ENCODE results near the gene CBX3.
"Not testable (repeated sequence)": the region's sequence is repeated elsewhere in the genome, so short reads cannot be mapped to it uniquely, and the experiment has no call there.

Gene CBX3

DNA sequence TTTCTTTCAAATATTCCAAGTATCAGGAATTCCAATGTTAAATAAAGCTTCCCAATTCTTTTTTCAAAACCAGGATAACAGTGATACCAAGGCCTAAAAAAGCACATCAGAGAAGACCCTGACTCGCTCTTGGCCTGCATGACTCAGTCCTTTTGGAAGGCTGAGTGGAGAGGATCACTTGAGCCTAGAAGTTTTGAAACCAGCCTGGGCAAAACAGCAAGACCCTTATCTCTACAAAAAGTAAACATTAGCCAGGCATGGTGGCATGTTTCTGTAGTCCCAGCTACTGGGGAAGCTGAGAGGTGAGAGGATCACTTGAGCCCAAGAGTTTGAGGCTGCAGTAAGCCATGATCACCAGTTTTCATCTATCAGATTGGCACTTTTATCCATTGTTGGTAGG lies 30.9 kb upstream of the CBX3 start:
- DNase-seq (ENCODE audit: low read depth), result no peak

DNA sequence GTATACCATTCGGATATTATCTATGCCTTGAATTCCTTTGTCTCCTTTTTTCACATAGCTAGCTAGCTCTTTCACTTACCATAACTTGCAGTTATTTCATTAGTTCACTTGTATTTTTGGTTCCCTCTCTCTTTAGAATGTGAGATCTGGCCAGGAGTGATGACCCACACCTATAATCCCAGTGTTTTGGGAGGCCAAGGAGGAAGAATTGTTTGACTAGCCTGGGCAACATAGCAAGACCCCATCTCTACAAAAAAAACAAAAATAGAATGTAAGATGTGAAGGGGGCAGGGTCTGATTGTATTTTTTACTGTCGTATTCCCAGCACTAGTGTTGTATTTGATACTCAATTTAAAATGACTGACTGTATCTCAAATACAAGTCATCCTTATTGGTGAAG lies 29.9 kb upstream of the CBX3 start:
- no peak for DNase-seq (ENCODE audit: low read depth)

DNA sequence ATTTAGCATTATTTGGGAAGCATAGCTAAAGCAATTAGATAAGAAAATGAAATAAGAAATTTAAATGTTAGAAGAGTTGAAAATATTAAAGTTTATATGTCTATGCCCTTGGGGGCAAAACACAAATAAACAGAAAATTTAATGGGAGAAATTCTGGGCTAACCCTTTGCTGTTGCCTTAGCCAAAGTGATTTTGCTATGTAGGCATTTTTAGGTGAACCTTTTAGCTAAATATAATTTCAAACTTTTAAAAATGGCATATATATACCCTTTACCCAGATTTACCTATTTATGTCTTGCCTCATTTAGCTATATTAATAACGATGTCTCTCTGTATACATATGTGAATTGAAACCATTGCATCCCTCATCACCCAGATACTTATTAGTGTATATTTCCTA lies 29.5 kb upstream of the CBX3 start:
- DNase-seq (ENCODE audit: low read depth), result no peak

DNA sequence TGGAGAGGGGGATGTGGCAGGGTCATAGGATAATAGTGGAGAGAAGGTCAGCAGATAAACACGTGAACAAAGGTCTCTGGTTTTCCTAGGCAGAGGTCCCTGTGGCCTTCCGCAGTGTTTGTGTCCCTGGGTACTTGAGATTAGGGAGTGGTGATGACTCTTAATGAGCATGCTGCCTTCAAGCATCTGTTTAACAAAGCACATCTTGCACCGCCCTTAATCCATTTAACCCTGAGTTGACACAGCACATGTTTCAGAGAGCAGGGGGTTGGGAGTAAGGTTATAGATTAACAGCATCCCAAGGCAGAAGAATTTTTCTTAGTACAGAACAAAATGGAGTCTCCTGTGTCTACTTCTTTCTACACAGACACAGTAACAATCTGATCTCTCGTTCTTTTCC lies 25.6 kb upstream of the CBX3 start:
- not testable (repeated sequence) for DNase-seq (ENCODE audit: low read depth)

DNA sequence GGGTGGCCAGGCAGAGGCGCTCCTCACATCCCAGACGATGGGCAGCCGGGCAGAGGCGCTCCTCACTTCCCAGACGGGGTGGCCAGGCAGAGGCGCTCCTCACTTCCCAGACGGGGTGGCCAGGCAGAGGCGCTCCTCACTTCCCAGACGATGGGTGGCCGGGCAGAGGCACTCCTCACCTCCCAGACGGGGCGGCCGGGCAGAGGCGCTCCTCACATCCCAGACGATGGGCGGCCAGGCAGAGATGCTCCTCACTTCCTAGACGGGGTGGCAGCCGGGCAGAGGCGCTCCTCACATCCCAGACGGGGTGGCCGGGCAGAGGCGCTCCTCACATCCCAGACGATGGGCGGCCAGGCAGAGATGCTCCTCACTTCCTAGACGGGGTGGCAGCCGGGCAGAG lies 24.8 kb upstream of the CBX3 start:
- not testable (repeated sequence) for DNase-seq (ENCODE audit: low read depth)

DNA sequence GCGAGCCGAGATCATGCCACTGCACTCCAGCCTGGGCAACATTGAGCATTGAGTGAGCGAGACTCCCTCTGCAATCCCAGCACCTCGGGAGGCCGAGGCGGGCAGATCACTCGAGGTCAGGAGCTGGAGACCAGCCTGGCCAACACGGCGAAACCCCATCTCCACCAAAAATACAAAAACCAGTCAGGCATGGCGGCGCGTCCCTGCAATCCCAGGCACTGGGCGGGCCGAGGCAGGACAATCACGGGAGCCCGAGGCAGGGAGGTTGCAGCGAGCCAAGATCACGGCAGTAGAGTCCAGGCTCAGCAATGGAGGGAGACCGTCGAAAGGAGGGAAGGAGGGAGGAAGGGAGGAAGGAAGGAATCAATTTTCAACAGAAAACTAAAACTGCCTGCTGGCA lies 24.3 kb upstream of the CBX3 start:
- not testable (repeated sequence) for DNase-seq (ENCODE audit: low read depth)

DNA sequence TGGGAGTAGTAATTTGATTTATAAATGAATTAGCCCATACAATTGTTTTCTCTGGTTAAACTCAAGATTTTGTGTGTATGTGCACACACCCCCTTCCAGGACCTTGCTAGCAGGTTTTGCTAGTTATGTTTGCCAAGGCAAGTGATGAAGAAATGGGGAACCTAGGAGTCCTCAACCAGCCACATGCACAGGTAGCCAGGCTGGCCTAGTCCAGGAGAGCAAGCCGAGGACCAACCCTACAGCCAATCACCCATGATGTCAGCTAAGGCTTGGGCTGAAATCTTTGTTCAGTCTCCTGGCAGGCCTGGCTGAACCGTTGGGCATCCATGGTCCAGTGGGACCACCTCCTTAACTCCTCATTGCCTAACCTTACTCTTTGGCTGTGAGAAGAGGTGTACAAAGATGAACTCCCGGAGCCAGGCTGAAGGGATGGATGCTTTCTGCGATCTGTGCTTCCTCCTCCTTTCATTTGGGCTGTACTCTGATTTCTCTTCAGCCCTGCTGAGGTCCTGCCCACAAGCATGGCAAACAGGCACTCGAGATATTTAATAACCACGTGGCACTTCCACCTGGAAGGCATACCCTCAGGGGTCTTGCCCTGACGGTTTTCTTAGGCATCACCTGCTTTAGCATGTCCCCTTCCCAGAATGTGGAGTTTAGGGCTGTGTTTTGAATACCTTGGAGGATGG lies 23.1 kb upstream of the CBX3 start:
- DNase-seq (ENCODE audit: low read depth), result no peak

DNA sequence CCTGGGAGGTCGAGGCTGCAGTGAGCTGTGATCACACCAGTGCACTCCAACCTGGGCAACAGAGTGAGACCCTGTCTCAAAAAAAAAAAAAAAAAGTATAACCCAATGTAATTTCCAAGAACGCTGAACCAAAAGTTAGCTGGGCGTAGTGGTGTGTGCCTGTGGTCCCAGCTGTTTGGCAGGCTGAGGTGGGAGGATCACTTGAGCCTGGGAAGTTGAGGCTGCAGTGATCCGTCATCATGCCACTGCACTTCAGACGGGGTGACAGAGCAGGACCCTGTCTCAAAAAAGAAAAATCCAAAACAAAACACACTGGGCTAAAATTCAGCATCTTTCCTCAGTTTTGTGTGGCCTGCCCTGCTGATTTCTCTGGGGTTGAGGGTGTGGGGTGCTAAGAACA lies 22.1 kb upstream of the CBX3 start:
- DNase-seq (ENCODE audit: low read depth), result no peak

DNA sequence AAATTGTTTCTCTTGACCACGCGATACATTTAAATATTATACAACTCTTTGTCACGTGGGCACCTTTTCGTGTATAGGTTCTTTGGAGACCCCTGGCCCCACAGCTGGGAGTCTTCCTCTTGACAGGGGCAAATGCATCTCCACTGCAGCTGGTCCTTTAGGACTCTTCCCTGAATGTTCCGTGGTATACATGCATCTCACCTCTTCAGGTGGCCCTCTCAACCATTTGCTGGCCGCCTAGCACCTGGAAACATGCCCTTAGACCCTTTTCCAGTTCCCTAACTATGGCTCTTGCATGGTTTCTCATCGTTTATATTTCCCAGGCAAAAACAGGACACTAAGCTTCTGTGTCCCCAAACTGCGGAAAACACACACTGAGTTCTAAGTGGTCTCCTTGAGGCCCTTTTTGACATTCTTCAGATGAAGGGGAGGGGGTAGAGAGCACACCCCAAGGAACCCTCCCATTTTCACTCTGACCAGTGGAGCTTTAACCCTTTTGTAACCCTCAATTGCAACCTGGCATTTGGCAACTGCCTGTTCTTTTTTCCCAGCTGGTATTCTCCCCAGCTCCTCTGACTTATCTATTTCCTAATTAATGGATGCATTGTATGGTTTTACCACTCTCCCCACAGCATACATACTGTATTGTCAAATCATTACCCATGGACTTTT lies 21.6 kb upstream of the CBX3 start:
- no peak for DNase-seq (ENCODE audit: low read depth)

DNA sequence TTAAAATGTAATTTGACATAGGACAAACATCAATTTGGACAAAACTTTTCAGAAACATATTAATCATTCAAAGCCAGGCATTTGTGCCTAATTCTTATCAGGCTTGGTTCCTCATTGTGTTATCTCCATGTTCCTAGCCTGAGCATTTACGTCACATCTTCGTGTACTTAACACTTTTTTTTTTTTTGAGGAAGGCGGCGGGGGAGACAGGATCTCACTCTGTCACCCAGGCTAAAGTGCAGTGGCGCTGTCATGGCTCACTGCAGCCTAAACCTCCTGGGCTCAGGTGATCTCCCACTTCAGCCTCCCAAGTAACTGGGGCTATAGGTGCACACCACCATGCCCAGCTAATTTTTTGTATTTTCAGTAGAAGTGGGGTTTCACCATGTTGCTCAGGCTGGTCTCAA lies 20.8 kb upstream of the CBX3 start:
- no peak for DNase-seq (ENCODE audit: low read depth)

DNA sequence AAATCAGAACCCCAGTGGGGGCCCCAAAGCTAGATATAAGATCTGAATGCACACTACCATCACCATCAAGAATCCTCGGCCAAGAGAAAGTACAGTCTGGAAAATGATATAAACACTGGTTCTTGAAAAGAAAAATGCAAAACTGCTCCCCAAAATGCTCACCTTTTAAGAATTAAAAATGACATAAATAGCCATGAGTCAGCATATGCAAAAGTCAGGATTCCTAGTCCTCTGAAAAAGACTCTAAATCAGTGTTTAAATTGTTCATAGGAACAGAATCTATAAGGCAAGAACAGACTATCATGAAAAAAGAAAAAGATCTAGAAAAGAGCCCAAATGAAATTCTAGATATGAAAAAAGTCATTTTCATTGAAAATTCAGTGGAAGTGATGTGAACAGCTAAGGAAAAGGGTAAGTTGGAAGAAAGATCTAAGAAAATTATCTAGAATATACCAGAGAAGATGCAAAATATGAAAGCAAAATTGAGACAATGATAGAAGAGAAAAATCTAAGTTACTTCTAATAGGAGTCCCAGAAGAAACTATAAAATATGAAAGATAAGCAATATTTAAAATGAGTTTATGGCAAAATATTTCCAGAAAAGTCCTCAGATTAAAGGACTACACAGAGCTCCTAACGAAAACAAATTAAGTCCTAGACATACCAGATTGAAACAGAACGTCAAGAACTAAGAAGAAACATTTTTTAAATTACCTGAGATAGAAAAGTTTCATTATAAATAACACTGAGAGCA lies 19.9 kb upstream of the CBX3 start:
- DNase-seq (ENCODE audit: low read depth), result no peak

DNA sequence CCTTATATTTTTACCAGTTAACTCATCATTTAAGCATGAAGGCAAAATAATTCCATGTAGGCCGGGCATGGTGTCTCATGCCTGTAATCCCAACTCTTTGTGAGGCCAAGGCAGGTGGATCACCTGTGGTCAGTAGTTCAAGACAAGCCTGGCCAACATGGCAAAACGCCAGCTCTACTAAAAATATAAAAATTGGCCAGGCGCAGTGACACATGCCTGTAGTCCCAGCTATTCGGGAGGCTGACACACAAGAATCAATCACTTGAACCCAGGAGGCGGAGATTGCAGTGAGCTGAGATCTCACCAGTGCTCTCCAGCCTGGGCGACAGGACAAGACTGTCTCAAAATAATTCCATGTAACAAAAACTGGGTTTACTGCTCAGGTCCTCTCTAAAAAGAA lies 19.3 kb upstream of the CBX3 start:
- no peak for DNase-seq (ENCODE audit: low read depth)

DNA sequence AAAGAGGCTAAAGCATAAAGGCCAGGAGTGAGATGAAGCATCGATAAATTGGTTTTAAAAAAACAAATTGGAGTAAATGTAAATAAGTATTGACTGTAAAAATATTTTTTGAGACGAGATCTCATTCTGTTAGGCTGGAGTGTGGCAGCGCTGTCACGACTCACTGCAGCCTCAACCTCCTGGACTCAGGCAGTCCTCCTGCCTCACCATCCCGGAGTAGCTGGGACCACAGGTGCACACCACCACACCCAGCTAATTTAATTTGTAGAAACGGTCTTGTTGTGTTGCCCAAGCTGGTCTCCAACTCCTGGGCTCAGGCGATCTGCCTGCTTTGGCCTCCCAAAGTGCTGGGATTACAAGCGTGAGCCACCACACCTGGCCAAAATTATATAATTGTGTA lies 18.8 kb upstream of the CBX3 start:
- DNase-seq (ENCODE audit: low read depth), result no peak

DNA sequence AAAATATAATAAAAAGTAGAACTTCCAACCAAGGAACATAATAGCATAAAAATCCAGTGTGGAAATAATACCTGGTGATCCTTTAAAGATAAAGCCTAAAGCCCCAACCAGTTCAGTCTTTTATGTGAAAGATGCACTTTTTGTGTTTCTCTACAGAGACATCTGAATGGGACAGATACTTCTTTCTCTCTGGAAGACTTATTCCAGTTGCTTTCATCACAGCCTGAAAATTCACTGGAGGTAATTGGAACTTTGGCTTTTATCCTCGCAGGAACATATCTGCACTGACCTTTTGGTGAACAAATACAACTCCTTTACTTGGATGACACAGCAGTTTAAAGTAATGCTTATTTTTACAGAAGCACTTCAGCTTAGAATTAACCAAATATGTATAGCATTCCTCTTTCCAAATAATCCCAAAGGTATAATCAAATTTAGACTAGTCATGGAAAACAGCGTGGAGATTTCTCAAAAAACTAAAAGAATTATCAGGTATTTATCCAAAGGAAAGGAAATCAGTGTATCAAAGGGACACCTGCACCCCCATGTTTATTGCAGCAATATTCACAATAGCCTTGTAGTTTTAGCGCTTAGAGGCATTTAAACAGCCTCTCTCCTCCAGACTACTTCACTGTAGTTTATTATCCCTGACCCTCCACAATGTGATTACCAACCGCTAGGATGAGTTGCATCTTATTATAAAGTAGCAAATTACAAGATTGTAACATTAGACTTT lies 17.8 kb upstream of the CBX3 start:
- no peak for DNase-seq (ENCODE audit: low read depth)

DNA sequence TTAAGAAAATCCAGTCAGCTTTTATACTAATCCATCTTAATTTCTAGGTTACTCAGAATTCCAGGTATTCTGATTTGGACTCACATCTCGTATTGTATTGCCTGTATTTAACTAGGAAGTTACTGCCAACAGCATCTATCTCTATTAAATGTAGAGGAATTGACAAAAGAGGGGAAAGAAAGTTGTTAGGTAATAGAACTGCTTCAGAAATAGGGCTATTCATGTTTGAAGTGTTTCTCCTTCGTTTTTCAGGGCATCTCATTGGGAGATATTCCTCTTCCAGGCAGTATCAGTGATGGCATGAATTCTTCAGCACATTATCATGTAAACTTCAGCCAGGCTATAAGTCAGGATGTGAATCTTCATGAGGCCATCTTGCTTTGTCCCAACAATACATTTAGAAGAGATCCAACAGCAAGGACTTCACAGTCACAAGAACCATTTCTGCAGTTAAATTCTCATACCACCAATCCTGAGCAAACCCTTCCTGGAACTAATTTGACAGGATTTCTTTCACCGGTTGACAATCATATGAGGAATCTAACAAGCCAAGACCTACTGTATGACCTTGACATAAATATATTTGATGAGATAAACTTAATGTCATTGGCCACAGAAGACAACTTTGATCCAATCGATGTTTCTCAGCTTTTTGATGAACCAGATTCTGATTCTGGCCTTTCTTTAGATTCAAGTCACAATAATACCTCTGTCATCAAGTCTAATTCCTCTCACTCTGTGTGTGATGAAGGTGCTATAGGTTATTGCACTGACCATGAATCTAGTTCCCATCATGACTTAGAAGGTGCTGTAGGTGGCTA lies 17.1 kb upstream of the CBX3 start:
- not testable (repeated sequence) for DNase-seq (ENCODE audit: low read depth)

DNA sequence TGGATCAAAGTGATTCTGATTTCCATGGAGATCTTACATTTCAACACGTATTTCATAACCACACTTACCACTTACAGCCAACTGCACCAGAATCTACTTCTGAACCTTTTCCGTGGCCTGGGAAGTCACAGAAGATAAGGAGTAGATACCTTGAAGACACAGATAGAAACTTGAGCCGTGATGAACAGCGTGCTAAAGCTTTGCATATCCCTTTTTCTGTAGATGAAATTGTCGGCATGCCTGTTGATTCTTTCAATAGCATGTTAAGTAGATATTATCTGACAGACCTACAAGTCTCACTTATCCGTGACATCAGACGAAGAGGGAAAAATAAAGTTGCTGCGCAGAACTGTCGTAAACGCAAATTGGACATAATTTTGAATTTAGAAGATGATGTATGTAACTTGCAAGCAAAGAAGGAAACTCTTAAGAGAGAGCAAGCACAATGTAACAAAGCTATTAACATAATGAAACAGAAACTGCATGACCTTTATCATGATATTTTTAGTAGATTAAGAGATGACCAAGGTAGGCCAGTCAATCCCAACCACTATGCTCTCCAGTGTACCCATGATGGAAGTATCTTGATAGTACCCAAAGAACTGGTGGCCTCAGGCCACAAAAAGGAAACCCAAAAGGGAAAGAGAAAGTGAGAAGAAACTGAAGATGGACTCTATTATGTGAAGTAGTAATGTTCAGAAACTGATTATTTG lies 16.3 kb upstream of the CBX3 start:
- DNase-seq (ENCODE audit: low read depth), result no peak

DNA sequence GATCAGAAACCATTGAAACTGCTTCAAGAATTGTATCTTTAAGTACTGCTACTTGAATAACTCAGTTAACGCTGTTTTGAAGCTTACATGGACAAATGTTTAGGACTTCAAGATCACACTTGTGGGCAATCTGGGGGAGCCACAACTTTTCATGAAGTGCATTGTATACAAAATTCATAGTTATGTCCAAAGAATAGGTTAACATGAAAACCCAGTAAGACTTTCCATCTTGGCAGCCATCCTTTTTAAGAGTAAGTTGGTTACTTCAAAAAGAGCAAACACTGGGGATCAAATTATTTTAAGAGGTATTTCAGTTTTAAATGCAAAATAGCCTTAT lies 15.7 kb upstream of the CBX3 start:
- DNase-seq (ENCODE audit: low read depth), result no peak

DNA sequence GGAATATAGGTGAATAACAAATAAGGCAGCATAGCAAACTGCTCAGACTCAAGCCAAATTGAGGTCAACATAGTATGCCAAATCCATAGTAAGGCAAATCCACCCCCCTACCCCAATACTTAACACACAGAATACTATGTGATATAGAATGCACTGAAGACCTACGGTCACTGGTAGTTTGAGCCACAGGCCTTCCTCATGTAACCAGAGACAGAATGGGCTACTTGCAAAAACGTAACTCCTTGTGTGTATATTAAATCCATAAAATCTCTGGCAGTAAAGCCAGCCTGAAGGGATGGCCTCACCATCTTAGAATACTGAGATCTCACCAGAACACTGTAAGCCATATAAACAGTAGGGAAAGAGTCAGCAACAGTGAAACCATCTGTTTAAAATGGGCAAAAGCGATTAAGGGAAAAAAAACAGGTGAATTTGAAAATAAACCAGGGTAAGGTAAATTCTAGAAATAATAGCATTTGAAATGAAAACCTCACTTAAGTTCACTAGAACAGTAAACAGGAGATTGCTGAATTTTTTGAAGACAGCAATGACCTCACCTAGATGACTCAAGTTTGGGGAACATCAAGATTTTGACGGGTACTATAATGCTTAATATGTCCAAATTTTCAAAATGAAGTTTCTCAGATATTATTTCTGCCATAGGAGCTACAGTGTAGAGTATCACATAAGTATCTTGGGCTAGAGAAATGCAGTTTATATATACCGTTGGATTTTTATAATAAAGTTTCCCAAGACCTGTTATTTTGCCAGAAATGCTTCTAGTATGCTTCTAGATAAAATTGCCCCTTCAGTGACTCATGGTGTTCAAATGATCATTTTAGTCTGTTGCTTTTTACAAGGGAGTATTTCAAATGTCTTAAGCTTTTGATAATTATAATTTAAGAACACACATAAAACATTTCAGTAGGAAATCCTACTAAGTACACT lies 14.9 kb upstream of the CBX3 start:
- no peak for DNase-seq (ENCODE audit: low read depth)

DNA sequence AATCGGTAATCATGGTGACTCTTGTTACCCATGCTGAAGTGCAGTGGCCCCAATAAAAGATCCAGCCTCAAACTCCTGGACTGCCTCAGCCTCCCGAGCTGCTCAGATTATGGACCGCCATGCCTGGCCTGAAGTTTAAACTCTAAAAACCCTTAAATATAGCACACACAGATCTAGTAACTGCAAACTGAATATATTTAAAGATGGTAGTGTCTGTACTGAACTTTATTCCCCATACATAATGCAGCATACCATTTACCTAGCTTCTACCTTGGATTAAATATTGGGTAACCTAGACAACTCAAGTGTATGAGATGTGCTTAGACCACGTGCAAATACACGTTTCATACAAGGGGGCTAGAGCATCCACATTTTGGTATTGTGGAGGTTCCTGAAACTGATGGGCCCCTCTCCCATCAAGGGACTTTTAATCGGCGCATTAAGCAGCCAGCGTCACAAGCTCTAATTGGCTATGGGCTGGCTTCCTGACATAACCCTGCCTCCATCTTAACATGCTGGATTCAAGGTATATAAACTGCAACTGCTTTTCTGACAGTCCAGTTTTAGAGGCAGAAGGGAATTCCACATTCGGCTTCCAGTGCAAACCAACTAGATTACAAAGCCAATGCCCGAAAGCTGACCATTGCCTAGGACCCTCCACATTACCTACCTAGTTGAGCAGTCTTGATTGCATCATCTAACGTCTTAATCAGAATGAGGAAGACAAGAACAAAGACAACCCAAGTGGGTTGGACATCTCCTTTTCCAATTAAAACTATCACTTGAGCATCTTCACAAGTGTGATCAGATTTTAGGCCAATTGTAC lies 14.0 kb upstream of the CBX3 start:
- no peak for DNase-seq (ENCODE audit: low read depth)
